Tongue (tissue), 2 donors: ENCODE results near the gene SLC19A2. TPM values are rescaled to one million over a fixed set of nuclear protein-coding genes. Genes with fewer than 3 reads are reported as not detected.

Experiments
- small RNA-seq: library from RNA; depleted of rRNA; stranded (forward); fragments of <200 nt; gene quantifications from one replicate; pipeline ENCODE3, GENCODE V24; 2014; ENCODE audit warnings: low replicate concordance
- total RNA-seq: library from RNA; depleted of rRNA; stranded (reverse); fragments of >200 nt; gene quantifications from one replicate; pipeline ENCODE4 v1.2.3, GENCODE V29; 2014

SLC19A2 gene
- total RNA-seq, 1 donor from 2014 or later: 44.3 TPM

Small RNAs within 50 kb of the gene (small RNA-seq; reads per million reads assigned to genes)
- not detected for gene AL021068.2

Other genes with a start within 250 kb of the SLC19A2 start
- gene NME7, start 118.1 kb downstream of the SLC19A2 start, total RNA-seq: 13.4 TPM
- gene BLZF1, start 117.7 kb downstream of the SLC19A2 start, total RNA-seq: 32.2 TPM
- 1.6 TPM for gene CCDC181, start 58.5 kb downstream of the SLC19A2 start, total RNA-seq
- gene F5, start 100.5 kb upstream of the SLC19A2 start, total RNA-seq: 0.62 TPM
- 7.2 TPM for gene SELP, start 144.2 kb upstream of the SLC19A2 start, total RNA-seq
- gene SELL, start 225.7 kb upstream of the SLC19A2 start, total RNA-seq: 4.3 TPM
- gene SELE, start 248.1 kb upstream of the SLC19A2 start, total RNA-seq: 9.9 TPM